HepG2 (cell line): ENCODE data around the gene MICAL3.

Experiments
- BCL6 ChIP-seq: IDR thresholded peaks from 2 replicates; pipeline ENCODE4 v1.6.1; 2016; ENCODE audit warnings: missing genetic modification reagents, missing compliant biosample characterization
- BRCA1 ChIP-seq: sonication (generic); formaldehyde crosslinking; IDR thresholded peaks from 2 replicates; pipeline ENCODE4 v1.4.0; 2020; ENCODE audit warnings: missing genetic modification reagents
- CREB1 ChIP-seq, 2 experiments: fragments of 450-650 bp in 1 of 2; IDR thresholded peaks; 2 replicates each; pipeline ENCODE4 v1.6.1; 2016 to 2017; ENCODE audit warnings: control low read depth in 1 of 2, mild to moderate bottlenecking in 1 of 2, missing compliant biosample characterization in 1 of 2, missing genetic modification characterization in 1 of 2
- EHMT2 ChIP-seq: fragments of 200-600 bp; sonication (generic); IDR thresholded peaks from 2 replicates; pipeline ENCODE4 v1.7.0; 2017; ENCODE audit warnings: antibody characterized with exemption, low read depth, low read length, borderline replicate concordance
- JUN ChIP-seq: sonication (generic); formaldehyde crosslinking; IDR thresholded peaks from 2 replicates; pipeline ENCODE4 v1.4.0; 2020; ENCODE audit warnings: mild to moderate bottlenecking, missing genetic modification reagents
- POLR2A ChIP-seq, 2 experiments: IDR thresholded peaks; 2 replicates each; pipeline ENCODE4 v1.6.1; 2011; ENCODE audit warnings: low read depth in 2 of 2, low read length in 2 of 2, mild to moderate bottlenecking in 1 of 2, moderate library complexity in 1 of 2; ENCODE audit not compliant: insufficient read depth in 1 of 2
- SMC3 ChIP-seq: IDR thresholded peaks from 2 replicates; pipeline ENCODE4 v1.6.1; 2011; ENCODE audit warnings: low read length, improper control_type of control experiment
- SRF ChIP-seq: IDR thresholded peaks from 2 replicates; pipeline ENCODE4 v1.6.1; 2011; ENCODE audit warnings: mild to moderate bottlenecking, low read depth, low read length, moderate library complexity
- ZNF850 ChIP-seq: sonication (generic); formaldehyde crosslinking; conservative IDR thresholded peaks from 2 replicates; pipeline ENCODE4 v1.9.0; 2021; ENCODE audit warnings: mild to moderate bottlenecking, missing genetic modification reagents
- TF ChIP-seq, protein P1 (sequence below): sonication (generic); formaldehyde crosslinking; IDR thresholded peaks from 2 replicates; pipeline ENCODE4 v1.5.1; 2020; ENCODE audit warnings: mild to moderate bottlenecking, missing genetic modification reagents, borderline replicate concordance
- TF ChIP-seq, protein P2 (sequence below): sonication (generic); formaldehyde crosslinking; IDR thresholded peaks from 2 replicates; pipeline ENCODE4 v1.5.0; 2020; ENCODE audit warnings: mild to moderate bottlenecking, missing genetic modification reagents, moderate library complexity

DNA sequence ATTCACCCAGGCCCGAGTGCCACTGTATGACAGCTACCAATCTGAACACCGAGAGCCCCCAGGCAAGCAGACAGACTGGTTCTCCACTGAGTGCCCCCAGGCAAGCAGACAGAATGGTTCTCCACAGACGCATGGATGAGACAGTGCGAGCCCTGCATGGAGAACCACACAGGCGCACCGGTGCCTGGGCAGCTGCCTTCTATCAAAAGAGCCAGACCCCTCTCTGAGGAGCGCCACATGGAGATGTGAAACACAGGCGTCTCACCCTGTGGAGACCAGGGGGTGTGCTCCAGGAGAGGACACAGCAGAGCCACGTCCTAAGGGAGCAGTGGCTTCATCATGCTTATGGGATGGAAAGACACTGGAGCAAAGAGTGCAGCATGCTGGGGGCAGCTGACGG lies 155.6 kb downstream of the MICAL3 start:
- TF ChIP-seq BCL6 (CRISPR knock-in tag) = no peak
- no peak for TF ChIP-seq POLR2A (IDR thresholded peaks at IDR 0.05; ENCODE audit: insufficient read depth in 1 of 2, low read depth in 2 of 2, low read length in 2 of 2)
- no peak for TF ChIP-seq CREB1 (IDR thresholded peaks at IDR 0.05)
- TF ChIP-seq CREB1 (CRISPR knock-in tag; IDR thresholded peaks at IDR 0.05) = no peak
- no peak for TF ChIP-seq EHMT2
- no peak for TF ChIP-seq JUN (CRISPR knock-in tag)
- no peak for TF ChIP-seq SMC3
- TF ChIP-seq SRF = no peak
- TF ChIP-seq ZNF850 (CRISPR knock-in tag) = no peak
- TF ChIP-seq, protein P1, sequence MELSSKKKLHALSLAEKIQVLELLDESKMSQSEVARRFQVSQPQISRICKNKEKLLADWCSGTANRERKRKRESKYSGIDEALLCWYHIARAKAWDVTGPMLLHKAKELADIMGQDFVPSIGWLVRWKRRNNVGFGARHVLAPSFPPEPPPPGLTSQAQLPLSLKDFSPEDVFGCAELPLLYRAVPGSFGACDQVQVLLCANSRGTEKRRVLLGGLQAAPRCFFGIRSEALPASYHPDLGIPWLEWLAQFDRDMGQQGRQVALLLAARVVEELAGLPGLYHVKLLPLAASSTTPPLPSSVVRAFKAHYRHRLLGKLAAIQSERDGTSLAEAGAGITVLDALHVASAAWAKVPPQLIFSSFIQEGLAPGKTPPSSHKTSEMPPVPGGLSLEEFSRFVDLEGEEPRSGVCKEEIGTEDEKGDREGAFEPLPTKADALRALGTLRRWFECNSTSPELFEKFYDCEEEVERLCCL = no peak
- TF ChIP-seq BRCA1 (CRISPR knock-in tag) = no peak
- TF ChIP-seq, protein P2, sequence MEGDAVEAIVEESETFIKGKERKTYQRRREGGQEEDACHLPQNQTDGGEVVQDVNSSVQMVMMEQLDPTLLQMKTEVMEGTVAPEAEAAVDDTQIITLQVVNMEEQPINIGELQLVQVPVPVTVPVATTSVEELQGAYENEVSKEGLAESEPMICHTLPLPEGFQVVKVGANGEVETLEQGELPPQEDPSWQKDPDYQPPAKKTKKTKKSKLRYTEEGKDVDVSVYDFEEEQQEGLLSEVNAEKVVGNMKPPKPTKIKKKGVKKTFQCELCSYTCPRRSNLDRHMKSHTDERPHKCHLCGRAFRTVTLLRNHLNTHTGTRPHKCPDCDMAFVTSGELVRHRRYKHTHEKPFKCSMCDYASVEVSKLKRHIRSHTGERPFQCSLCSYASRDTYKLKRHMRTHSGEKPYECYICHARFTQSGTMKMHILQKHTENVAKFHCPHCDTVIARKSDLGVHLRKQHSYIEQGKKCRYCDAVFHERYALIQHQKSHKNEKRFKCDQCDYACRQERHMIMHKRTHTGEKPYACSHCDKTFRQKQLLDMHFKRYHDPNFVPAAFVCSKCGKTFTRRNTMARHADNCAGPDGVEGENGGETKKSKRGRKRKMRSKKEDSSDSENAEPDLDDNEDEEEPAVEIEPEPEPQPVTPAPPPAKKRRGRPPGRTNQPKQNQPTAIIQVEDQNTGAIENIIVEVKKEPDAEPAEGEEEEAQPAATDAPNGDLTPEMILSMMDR (CRISPR knock-in tag) = no peak
